ENCODE data around the gene CDH4.

CDH4 gene

DNA sequence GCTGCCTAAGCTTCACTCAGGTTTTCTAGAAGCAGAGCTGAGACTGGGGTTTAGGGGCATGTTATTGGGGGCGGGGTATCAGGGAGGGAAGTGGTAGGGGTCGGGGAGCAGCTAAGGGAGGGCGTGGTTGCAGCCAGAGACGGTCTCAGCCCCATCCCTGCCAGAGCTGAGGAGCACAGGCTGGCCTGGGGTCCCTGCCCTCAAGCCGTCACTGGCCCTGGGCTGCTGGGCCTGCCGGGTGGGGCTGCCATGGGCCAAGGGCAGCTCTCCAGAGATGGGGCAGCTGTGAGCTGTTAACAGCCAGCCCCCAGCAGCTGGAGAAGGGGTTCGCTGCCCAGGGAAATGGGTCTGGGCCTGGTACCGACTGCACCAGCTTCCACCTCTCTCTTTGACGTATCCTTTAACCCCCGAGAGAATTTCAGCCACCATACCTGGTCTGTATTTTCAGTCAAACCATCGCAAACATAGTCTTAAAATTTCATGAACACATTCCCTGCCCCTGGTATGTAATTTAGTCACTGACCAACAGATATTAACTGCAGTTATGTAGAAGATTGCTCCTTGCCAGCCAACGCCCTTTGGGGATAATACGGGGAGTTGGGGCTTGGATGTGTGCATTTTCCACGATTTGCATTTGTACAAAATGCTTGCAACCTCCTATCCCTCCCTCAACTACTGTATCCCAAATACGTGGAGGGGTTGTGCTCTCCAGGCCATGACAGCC, 560.2 kb downstream of the CDH4 start:
- Histone ChIP-seq H3K27me3 (ENCODE audit: insufficient read depth, low read length, poor library complexity) (peaks cover 30% of the 10 kb centered on the region), H3K4me2 (ENCODE audit: insufficient read depth, low read length) (no peak overlapping the region), H4K20me1 (ENCODE audit: insufficient read depth, low read length) (0 out of 2 replicates have a peak, but pooled peaks cover 8% of the 10 kb centered on the region), H3K36me3 (ENCODE audit: insufficient read depth, low read length) (no peaks in the 10 kb centered on the region), H3K9ac (ENCODE audit: low read depth, low read length) (no peak overlapping the region), H2AFZ (ENCODE audit: low read depth, low read length) (no peak overlapping the region), H3K4me3 (ENCODE audit: low read depth in 1 of 2, low read length in 2 of 2) (no peak overlapping the region), H3K9me3 (ENCODE audit: insufficient read depth, low read length, severe bottlenecking) (no peaks in the 10 kb centered on the region), H3K27ac (ENCODE audit: low read length) (no peak overlapping the region), H3K79me2 (ENCODE audit: insufficient read depth, low read length) (no peaks in the 10 kb centered on the region), H3K4me1 (ENCODE audit: insufficient read depth, low read length) (no peaks in the 10 kb centered on the region)
- ATAC-seq (ENCODE audit: insufficient read depth, low read depth) (no peak), DNase-seq (no peak)
- TF ChIP-seq, protein P1, sequence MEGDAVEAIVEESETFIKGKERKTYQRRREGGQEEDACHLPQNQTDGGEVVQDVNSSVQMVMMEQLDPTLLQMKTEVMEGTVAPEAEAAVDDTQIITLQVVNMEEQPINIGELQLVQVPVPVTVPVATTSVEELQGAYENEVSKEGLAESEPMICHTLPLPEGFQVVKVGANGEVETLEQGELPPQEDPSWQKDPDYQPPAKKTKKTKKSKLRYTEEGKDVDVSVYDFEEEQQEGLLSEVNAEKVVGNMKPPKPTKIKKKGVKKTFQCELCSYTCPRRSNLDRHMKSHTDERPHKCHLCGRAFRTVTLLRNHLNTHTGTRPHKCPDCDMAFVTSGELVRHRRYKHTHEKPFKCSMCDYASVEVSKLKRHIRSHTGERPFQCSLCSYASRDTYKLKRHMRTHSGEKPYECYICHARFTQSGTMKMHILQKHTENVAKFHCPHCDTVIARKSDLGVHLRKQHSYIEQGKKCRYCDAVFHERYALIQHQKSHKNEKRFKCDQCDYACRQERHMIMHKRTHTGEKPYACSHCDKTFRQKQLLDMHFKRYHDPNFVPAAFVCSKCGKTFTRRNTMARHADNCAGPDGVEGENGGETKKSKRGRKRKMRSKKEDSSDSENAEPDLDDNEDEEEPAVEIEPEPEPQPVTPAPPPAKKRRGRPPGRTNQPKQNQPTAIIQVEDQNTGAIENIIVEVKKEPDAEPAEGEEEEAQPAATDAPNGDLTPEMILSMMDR (IDR thresholded peaks at IDR 0.05; ENCODE audit: borderline replicate concordance, extremely low read depth, low read length, poor library complexity, severe bottlenecking): no peak
- TF ChIP-seq EZH2 (IDR thresholded peaks at IDR 0.05; ENCODE audit: borderline replicate concordance, low read depth, low read length, severe bottlenecking): no peak

DNA sequence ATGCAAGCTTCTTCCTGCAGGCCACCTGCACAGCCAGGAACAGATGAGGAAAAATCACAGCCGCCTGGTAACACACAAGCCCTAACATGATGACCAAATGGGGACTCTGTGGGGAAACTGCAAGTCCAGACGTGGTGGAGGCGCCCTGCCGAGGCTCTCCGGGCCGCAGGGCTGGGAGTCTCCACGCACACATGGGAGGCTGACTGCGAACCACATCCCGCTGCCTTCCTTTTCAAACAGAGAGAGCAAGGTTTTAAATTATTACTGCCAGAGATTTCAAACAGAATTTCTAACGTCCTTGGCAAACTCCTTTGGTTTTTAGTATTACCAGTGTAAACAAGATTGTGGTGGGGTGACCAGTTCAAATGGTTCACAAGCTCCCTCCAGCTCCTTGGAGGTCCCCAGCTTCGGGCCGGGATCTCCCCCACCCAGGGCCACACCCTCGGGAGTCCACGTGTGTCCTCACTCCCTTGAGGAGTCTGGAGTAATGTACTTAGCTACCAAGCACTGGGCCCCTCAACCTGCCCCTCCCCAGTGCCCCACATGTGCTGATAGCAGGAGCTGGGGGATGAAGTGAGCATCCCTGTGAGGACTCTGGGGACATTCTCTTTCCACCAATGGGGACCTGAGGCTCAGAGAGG, 560.9 kb downstream of the CDH4 start:
- H2AFZ ChIP-seq (ENCODE audit: low read depth, low read length): no peak overlapping the region
- TF ChIP-seq EZH2 (IDR thresholded peaks at IDR 0.05; ENCODE audit: borderline replicate concordance, low read depth, low read length, severe bottlenecking): no peak
- TF ChIP-seq, protein P1 (IDR thresholded peaks at IDR 0.05; ENCODE audit: borderline replicate concordance, extremely low read depth, low read length, poor library complexity, severe bottlenecking): no peak
- peaks cover 25% of the 10 kb centered on the region for H3K27me3 ChIP-seq (ENCODE audit: insufficient read depth, low read length, poor library complexity)
- no peaks in the 10 kb centered on the region for H3K4me1 ChIP-seq (ENCODE audit: insufficient read depth, low read length)
- no peak for DNase-seq
- no peak overlapping the region for H3K9ac ChIP-seq (ENCODE audit: low read depth, low read length)
- 0 out of 2 replicates have a peak, but pooled peaks cover 6% of the 10 kb centered on the region for H4K20me1 ChIP-seq (ENCODE audit: insufficient read depth, low read length)
- H3K4me2 ChIP-seq (ENCODE audit: insufficient read depth, low read length): no peak overlapping the region
- no peak overlapping the region for H3K27ac ChIP-seq (ENCODE audit: low read length)
- H3K36me3 ChIP-seq (ENCODE audit: insufficient read depth, low read length): no peaks in the 10 kb centered on the region
- no peak overlapping the region for H3K4me3 ChIP-seq (ENCODE audit: low read depth in 1 of 2, low read length in 2 of 2)
- no peaks in the 10 kb centered on the region for H3K79me2 ChIP-seq (ENCODE audit: insufficient read depth, low read length)
- H3K9me3 ChIP-seq (ENCODE audit: insufficient read depth, low read length, severe bottlenecking): no peaks in the 10 kb centered on the region
- no peak for ATAC-seq (ENCODE audit: insufficient read depth, low read depth)

DNA sequence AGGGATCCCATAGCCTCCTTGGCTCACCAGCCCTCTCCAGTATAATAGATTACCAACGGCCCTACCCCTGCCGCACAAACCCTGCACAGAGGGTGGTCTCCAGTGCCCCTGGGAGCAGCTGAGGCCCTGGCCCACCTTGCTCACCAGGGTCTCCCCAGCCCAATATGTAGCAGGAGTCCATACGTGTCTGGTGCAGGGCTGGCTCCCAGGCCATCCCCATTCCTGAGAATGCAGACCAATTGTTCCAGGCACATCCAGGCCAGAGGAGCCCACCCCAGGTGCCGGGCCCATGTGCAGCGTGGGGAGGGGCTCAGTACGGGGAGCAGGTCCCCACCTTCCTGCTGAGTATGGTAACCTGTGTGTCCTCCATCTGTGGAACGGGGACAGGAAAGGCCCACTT, 561.7 kb downstream of the CDH4 start:
- Histone ChIP-seq H4K20me1 (ENCODE audit: insufficient read depth, low read length) (0 out of 2 replicates have a peak, but pooled peaks cover 6% of the 10 kb centered on the region), H3K4me2 (ENCODE audit: insufficient read depth, low read length) (no peak overlapping the region), H3K27ac (ENCODE audit: low read length) (no peak overlapping the region), H3K36me3 (ENCODE audit: insufficient read depth, low read length) (no peaks in the 10 kb centered on the region), H3K27me3 (ENCODE audit: insufficient read depth, low read length, poor library complexity) (peaks cover 23% of the 10 kb centered on the region), H3K9me3 (ENCODE audit: insufficient read depth, low read length, severe bottlenecking) (no peaks in the 10 kb centered on the region), H2AFZ (ENCODE audit: low read depth, low read length) (no peak overlapping the region), H3K79me2 (ENCODE audit: insufficient read depth, low read length) (no peaks in the 10 kb centered on the region), H3K9ac (ENCODE audit: low read depth, low read length) (no peak overlapping the region), H3K4me1 (ENCODE audit: insufficient read depth, low read length) (no peaks in the 10 kb centered on the region), H3K4me3 (ENCODE audit: low read depth in 1 of 2, low read length in 2 of 2) (no peak overlapping the region)
- no peak for TF ChIP-seq EZH2 (IDR thresholded peaks at IDR 0.05; ENCODE audit: borderline replicate concordance, low read depth, low read length, severe bottlenecking)
- TF ChIP-seq, protein P1 (IDR thresholded peaks at IDR 0.05; ENCODE audit: borderline replicate concordance, extremely low read depth, low read length, poor library complexity, severe bottlenecking): no peak
- ATAC-seq (ENCODE audit: insufficient read depth, low read depth): no peak
- no peak for DNase-seq
